HG03469 (cell line): Measurements from ENCODE around the gene ATN1.

ENCODE experiments used
- ATAC-seq: cut with Tn5 transposase; IDR thresholded peaks from one replicate; pipeline ENCODE4 v1.9.1; 2021; ENCODE audit warnings: mild to moderate bottlenecking, moderate library complexity, moderate number of reproducible peaks; ENCODE audit not compliant: unreplicated experiment

Gene ATN1

GRCh38 chr12:6944381-6945186 lies 16.8 kb downstream of the ATN1 start:
- peak; percentile 22 for ATAC-seq

DNA sequence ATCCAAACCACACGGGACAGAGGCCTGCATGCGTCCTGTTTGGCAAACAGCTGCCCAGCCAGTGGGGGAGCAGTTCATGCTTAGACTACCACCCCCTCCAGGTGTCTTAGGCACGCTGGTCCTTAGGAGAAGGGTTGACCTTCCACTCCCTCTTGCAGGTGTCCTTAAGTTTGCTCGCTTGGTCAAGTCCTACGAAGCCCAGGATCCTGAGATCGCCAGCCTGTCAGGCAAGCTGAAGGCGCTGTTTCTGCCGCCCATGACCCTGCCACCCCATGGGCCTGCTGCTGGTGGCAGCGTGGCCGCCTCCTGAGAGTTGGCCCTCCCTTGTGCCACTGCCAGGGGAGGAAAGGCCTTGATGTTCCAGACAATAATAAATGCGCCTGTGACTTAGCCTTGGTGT lies 17.9 kb downstream of the ATN1 start:
- no peak for ATAC-seq

GRCh38 chr12:6946033-6946919 lies 18.5 kb downstream of the ATN1 start:
- ATAC-seq: no peak

- no peak for ATAC-seq
Measured at GRCh38 chr12:6946920-6947374, 19.2 kb downstream of the ATN1 start.

DNA sequence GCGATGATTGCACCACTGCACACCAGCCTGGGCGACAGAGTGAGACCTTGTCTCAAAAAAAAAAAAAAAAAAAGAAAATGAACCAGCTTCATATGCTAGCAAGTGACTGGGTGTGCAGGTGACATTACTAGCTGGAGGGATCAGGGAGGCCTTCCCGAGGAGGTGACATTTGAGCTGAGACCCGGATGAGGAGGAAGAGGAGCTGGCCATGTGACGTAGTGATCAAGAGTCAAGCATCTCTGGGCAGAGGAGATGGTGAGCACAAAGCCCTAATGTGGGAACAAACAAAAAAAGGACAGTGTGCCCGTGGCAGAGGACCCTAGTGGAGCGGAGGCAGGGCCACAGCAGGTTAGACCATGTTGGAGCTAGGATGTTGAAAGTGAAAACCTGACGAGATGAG lies 19.9 kb downstream of the ATN1 start:
- no peak for ATAC-seq

GRCh38 chr12:6948873-6949594 lies 21.3 kb downstream of the ATN1 start:
- no peak for ATAC-seq

GRCh38 chr12:6950401-6950801 lies 22.6 kb downstream of the ATN1 start:
- no peak for ATAC-seq

- ATAC-seq: no peak
Measured at GRCh38 chr12:6950811-6951540, 23.2 kb downstream of the ATN1 start, which contains the start of gene PTPN6. PTPN6 (plus strand) TSS chr12:6951356; CDS start chr12:6951513, 157 bp downstream.

GRCh38 chr12:6951551-6952120 lies 23.9 kb downstream of the ATN1 start:
- ATAC-seq: no peak

DNA sequence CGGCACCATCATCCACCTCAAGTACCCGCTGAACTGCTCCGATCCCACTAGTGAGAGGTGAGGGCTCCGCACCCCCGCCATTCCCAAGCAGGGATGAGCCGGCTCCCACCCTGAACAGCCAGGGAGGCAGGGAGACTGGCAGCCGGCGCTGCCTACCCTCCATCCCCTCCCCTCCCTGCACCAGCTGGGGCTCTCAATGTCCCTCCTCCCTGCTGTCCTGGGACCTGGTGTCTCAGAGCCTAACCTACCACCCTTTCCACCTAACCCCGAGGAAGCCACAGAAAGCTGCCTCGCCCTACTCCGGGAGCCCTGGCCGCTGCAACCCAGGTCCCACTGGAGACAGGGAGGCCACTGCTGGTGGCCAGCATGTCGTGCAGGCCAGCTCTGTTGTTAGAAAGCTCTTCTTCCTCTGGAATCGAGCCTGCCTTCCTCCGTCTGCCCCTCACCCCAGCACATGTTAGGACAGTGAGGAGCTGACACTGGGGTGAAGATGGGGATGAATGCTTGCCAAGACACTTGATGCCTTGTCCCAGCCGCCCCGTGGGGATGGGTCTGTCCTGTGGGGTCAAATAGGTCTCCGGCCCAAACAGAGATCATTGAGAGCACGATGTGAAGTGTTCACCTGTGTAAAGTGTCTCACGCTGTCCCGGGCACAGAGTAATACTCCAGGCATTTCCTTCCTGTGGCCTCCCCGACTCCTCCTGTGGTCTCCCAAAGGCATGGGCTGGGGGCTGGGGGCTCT lies 24.5 kb downstream of the ATN1 start:
- ATAC-seq: no peak

- ATAC-seq: no peak
Measured at GRCh38 chr12:6952863-6953441, 25.2 kb downstream of the ATN1 start.

- ATAC-seq: no peak
Measured at GRCh38 chr12:6953442-6954315, 25.9 kb downstream of the ATN1 start.

- ATAC-seq: no peak
Measured at GRCh38 chr12:6954316-6955107, 26.8 kb downstream of the ATN1 start.

GRCh38 chr12:6955108-6956020 lies 27.6 kb downstream of the ATN1 start:
- no peak for ATAC-seq

- no peak for ATAC-seq
Measured at GRCh38 chr12:6956021-6956727, 28.4 kb downstream of the ATN1 start.
